Endodermal cell (in vitro differentiated cells): ENCODE results near the gene CMIP. TPM values are rescaled to one million over a fixed set of nuclear protein-coding genes. Genes with fewer than 3 reads are reported as not detected.

ENCODE experiments used
- DNase-seq: peaks from one replicate; pipeline ENCODE4 v3.0.0-alpha.2; 2017
- H3K27ac ChIP-seq: 2 replicates; pipeline ENCODE4 v1.5.1; 2013; ENCODE audit warnings: mild to moderate bottlenecking, low read depth, low read length, moderate library complexity
- H3K27me3 ChIP-seq: 2 replicates; pipeline ENCODE4 v1.6.1; 2013; ENCODE audit warnings: mild to moderate bottlenecking, low read length, moderate library complexity; ENCODE audit not compliant: insufficient read depth, control insufficient read depth, poor library complexity, severe bottlenecking
- H3K36me3 ChIP-seq: 2 replicates; pipeline ENCODE4 v1.7.0; 2013; ENCODE audit warnings: mild to moderate bottlenecking, low read length, moderate library complexity; ENCODE audit not compliant: control insufficient read depth, insufficient read depth
- H3K4me1 ChIP-seq: one replicate; pipeline ENCODE4 v1.7.0; 2013; ENCODE audit warnings: low read length; ENCODE audit not compliant: control insufficient read depth, insufficient read depth
- H3K4me3 ChIP-seq: 2 replicates; pipeline ENCODE4 v1.5.1; 2013; ENCODE audit warnings: mild to moderate bottlenecking, low read length, moderate library complexity
- H3K9ac ChIP-seq: 2 replicates; pipeline ENCODE4 v1.6.1; 2013; ENCODE audit warnings: mild to moderate bottlenecking, low read length, moderate library complexity; ENCODE audit not compliant: poor library complexity, severe bottlenecking; ENCODE audit errors: extremely low read depth
- H3K9me3 ChIP-seq: 2 replicates; pipeline ENCODE4 v1.6.1; 2013; ENCODE audit warnings: mild to moderate bottlenecking, low read length, moderate library complexity; ENCODE audit not compliant: control insufficient read depth
- H3K27ac Mint-ChIP-seq: 2 replicates; pipeline ENCODE4 v1.8.0; 2020; ENCODE audit warnings: mixed read lengths
- H3K27me3 Mint-ChIP-seq: 2 replicates; pipeline ENCODE4 v1.8.0; 2021; ENCODE audit warnings: mild to moderate bottlenecking, mixed read lengths; ENCODE audit not compliant: insufficient read depth
- H3K36me3 Mint-ChIP-seq: 2 replicates; pipeline ENCODE4 v1.8.0; 2020; ENCODE audit warnings: low read depth, mixed read lengths
- H3K4me1 Mint-ChIP-seq: 2 replicates; pipeline ENCODE4 v1.8.0; 2020; ENCODE audit warnings: mixed read lengths
- H3K4me3 Mint-ChIP-seq: 2 replicates; pipeline ENCODE4 v1.8.0; 2020; ENCODE audit warnings: mild to moderate bottlenecking, moderate library complexity, mixed read lengths
- H3K9me3 Mint-ChIP-seq: 2 replicates; pipeline ENCODE4 v1.8.0; 2020; ENCODE audit warnings: mild to moderate bottlenecking, mixed read lengths
- CTCF ChIP-seq: fragments of 200-600 bp; sonication (generic); conservative IDR thresholded peaks from 2 replicates; pipeline ENCODE4 v1.5.0; 2021; ENCODE audit warnings: antibody characterized with exemption, mild to moderate bottlenecking
- WGBS, 2 experiments: methylation state at CpG; one replicate each; pipeline versions ENCODE4 v1.1.5 to v1.1.7; 2013; ENCODE audit warnings: missing lambda C conversion rate in 2 of 2, mixed read lengths in 1 of 2; ENCODE audit not compliant: insufficient coverage in 1 of 2, insufficient read length in 1 of 2; 5-methylcytosine and 5-hydroxymethylcytosine counted together
- total RNA-seq, 2 donors: library from RNA; stranded (reverse); fragmentation: NEBNext Ultra II Directional in 1 of 2; extraction: Animal tissue kit (Norgen Biotek cat#: 25700) in 1 of 2; gene quantifications; 2 replicates in 1 of 2; 3 replicates in 1 of 2; pipeline ENCODE4 v1.2.1, GENCODE V29; 2021

The CMIP gene
- total RNA-seq, 2 donors from 2014 or later: 64.0 to 64.7 TPM

GRCh38 chr16:81637336-81638235, 193.0 kb downstream of the CMIP start:
- H3K4me1 ChIP-seq: peaks cover 27% of the 10 kb centered on the region
- Mint-ChIP-seq H3K9me3 (no peaks in the 10 kb centered on the region), H3K36me3 (peaks cover 9% of the 10 kb centered on the region), H3K4me3 (no peak overlapping the region), H3K27me3 (no peaks in the 10 kb centered on the region), H3K4me1 (peaks cover 52% of the 10 kb centered on the region), H3K27ac (peak overlapping the region; percentile 85)
- H3K4me3 ChIP-seq: no peak overlapping the region
- no peak for TF ChIP-seq CTCF
- no peaks in the 10 kb centered on the region for H3K36me3 ChIP-seq
- no peak overlapping the region for H3K27ac ChIP-seq
- 95 to 97% methylated on average over 7 to 14 of the region's 15 CpGs for WGBS, 2 experiments
- no peak for DNase-seq
- H3K9me3 ChIP-seq: no peaks in the 10 kb centered on the region
- no peaks in the 10 kb centered on the region for H3K27me3 ChIP-seq
- no peak overlapping the region for H3K9ac ChIP-seq

GRCh38 chr16:81638286-81638945, 193.8 kb downstream of the CMIP start:
- H3K27me3 Mint-ChIP-seq: no peaks in the 10 kb centered on the region
- Histone ChIP-seq H3K4me1 (peaks cover 22% of the 10 kb centered on the region), H3K27me3 (no peaks in the 10 kb centered on the region), H3K9ac (no peak overlapping the region), H3K4me3 (no peak overlapping the region), H3K27ac (no peak overlapping the region), H3K36me3 (peaks cover 5% of the 10 kb centered on the region), H3K9me3 (no peaks in the 10 kb centered on the region)
- H3K4me3 Mint-ChIP-seq: no peak overlapping the region
- WGBS, 2 experiments: 89 to 90% methylated on average over 11 to 13 of the region's 13 CpGs
- H3K36me3 Mint-ChIP-seq: peaks cover 9% of the 10 kb centered on the region
- no peak for TF ChIP-seq CTCF
- no peak for DNase-seq
- H3K27ac Mint-ChIP-seq: peak overlapping the region; percentile 85
- peaks cover 44% of the 10 kb centered on the region for H3K4me1 Mint-ChIP-seq
- no peaks in the 10 kb centered on the region for H3K9me3 Mint-ChIP-seq

- H3K9me3 Mint-ChIP-seq: no peaks in the 10 kb centered on the region
- no peak for TF ChIP-seq CTCF
- H3K4me1 Mint-ChIP-seq: peaks cover 35% of the 10 kb centered on the region
- peaks cover 9% of the 10 kb centered on the region for H3K36me3 Mint-ChIP-seq
- H3K27me3 ChIP-seq: no peaks in the 10 kb centered on the region
- H3K9me3 ChIP-seq: no peaks in the 10 kb centered on the region
- no peak overlapping the region for H3K9ac ChIP-seq
- no peak for DNase-seq
- no peaks in the 10 kb centered on the region for H3K27me3 Mint-ChIP-seq
- peaks cover 5% of the 10 kb centered on the region for H3K36me3 ChIP-seq
- WGBS, 2 experiments: 96 to 98% methylated on average over 8 of the region's 8 CpGs
- H3K4me1 ChIP-seq: peaks cover 13% of the 10 kb centered on the region
- H3K27ac ChIP-seq: no peak overlapping the region
- H3K27ac Mint-ChIP-seq: no peak overlapping the region
- H3K4me3 Mint-ChIP-seq: no peak overlapping the region
- no peak overlapping the region for H3K4me3 ChIP-seq
Measured at GRCh38 chr16:81639348-81639747, 194.7 kb downstream of the CMIP start.
